HG03378 (cell line): ENCODE results near the gene TTC29.

Experiments used
- ATAC-seq: cut with Tn5 transposase; IDR thresholded peaks from one replicate; pipeline ENCODE4 v1.9.1; 2021; ENCODE audit warnings: mild to moderate bottlenecking, moderate library complexity; ENCODE audit not compliant: unreplicated experiment

TTC29 gene, protein sequence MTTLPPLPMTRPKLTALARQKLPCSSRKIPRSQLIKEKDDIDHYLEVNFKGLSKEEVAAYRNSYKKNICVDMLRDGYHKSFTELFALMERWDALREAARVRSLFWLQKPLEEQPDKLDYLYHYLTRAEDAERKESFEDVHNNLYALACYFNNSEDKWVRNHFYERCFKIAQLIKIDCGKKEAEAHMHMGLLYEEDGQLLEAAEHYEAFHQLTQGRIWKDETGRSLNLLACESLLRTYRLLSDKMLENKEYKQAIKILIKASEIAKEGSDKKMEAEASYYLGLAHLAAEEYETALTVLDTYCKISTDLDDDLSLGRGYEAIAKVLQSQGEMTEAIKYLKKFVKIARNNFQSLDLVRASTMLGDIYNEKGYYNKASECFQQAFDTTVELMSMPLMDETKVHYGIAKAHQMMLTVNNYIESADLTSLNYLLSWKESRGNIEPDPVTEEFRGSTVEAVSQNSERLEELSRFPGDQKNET

DNA sequence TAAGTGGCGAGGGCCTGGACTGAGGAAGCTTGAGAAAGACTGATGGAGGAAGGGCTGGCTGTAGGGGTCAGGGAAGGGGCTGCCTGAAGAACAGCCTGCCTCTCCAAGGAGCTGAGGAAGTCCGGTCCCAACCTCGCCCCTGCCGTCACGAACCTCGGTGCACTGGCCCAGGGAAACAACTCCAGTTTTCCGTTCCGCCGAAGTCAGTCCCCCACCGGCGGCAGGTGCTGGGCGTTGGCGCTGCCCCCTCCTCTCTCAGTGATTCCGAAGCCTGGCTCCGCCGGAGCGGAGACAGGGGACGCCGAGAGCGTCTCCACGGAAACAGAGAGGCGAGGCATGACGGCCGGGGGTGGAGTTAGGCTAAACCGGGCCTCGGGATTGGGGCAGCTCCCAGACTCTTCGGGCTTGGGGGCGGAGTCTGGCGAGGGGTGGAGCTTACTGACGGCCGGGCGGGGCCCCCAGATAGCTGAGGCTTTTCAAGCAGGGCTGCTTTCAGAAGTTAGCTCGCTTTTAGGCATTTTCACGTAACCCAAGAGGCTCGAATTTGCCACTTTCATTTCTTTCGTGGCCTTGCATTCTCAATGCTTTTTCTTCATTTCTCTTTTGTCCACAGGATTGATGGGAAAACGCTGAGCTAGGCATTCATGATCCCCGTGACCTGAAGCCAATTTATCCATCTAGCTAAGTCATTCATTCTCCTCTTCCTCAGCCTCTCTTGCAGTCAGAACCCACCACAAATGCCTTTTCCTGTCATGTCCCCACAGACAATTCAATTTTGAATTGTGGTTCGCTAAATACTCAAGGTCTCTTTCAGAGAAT, at the start of gene TTC29:
TTC29 (minus strand) TSS at position 309 of the 819 bp plus-strand sequence. CDS start 5,969 bp downstream, outside the sequence.
- peak; percentile 99 for ATAC-seq

DNA sequence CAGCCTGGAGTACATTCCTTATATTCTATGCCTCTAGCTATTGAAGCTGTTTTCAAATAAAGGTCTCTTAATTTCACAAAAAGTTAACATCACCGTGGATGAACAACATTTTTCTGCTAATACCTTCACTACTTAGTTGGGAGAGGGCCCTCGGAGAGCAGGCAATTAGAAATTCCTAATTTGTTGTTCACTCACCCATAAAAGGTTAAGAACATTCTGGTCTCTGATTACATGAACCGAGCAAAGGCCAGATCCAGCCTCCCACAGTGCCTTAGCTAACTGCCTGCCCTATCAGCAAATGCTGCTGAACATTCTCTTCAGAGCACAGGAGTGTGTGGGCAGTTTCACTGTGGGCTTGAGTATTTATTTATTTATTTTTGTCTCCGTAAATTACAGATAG, 36.0 kb upstream of the TTC29 start:
- ATAC-seq: no peak

DNA sequence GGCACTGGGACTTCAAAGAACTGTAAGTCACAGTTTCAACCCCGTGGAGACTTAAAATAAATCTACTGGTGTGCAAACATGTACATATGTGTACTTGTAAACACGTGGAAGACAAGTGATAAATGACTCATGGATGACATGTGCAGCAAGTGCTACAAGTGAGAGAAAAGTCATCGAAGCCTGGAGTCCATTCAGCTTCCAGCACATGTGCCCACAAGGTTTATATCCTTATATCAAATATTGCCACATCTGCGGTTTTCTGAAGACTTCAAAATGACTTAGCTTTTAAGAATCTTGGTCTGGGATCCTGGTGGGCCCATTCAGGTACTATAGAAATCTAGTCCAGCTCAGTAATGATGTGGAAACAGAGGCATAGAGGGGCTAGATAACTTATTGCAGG, 33.0 kb upstream of the TTC29 start:
- no peak for ATAC-seq

DNA sequence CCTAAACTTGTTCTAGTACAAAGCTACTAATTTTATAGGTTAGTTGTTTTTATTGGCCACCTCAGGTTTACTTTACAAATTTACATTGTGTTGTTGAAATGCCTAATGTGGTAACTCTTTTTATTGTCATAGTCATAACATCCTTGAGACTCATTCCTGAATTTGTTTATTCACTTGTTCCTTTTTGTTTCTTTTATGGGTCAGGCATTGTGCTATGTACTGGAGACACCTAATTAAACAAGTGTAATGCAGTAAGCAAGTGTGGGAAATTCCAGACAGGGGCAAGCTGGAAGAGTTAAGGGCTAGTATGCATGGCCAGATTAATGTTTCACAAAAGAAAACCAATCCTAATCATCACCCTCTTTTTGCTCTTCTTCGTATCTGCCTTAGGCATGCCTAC, 30.5 kb upstream of the TTC29 start:
- ATAC-seq: no peak

DNA sequence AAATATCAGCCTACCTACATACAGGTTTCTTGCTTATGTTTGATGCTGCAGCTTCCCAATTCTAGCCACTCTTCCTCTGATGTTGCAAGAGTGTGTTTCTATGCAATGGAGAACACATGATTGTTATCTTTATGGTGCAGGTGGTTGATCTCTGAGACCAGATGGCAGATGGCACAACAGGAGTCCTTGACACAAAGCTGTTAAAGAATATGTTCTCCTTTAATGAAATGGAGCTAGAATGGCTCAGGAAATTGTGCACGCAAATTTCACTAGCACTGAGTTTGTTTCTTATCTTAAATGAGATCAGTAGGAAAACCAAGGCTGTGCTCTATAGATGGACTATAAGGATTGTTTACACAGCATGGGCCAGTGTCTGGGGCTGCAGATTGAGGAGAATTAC, 29.9 kb upstream of the TTC29 start:
- ATAC-seq: no peak

DNA sequence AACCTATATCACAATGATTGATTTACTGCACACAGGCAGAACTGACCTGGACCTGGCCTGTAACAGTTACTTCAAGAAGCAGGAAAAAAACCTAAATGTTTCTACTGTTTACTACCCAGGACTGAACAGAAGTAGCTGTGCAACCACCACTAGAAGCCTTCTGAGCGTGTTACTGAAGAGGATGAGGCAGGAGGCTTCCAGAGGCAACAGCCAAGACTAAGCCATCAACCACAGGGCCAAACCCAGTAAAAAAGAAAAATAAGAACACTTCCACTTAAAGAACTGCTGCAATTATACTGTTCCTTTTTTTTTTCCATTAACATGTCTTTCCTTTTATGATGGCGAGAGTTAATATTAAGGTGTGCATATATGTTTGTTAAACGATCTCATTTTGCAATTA, 29.4 kb upstream of the TTC29 start:
- ATAC-seq: no peak

DNA sequence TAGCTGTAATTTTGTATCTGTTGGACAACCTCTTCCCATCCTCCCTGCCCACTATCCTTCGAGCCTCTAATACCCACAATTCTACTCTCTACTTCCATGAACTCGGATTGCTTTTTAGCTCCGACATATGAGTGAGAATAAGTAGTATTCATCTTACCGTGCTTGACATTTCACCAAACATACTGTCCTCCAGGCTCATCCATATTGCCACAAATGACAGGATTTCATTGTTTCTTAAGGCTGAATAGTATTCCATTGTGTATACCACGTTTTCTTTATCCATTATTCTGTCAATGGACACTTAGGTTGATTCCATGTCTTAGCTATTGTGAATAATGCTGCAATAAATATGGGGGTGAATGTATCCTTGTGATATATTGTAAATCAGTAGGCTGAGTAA, 26.4 kb upstream of the TTC29 start:
- ATAC-seq: no peak

DNA sequence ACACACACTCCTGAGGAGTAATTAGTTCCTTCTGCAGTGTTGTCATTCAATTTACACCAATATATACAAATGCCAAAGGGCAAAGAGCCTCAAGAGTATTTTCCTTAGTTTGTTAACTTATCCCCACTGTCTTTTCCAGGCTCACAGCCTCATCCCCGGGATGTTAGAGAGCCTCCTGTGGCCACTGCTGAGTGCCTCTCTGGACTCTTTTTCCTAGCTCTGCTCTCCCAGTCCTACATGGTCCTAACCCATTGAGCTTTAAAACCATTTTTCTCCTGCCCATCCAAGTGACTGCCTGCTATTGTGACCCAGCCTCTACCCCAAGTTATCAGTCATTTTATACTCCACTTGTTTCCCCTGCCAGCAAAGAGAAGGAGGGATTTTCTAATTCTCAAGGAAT, 23.5 kb upstream of the TTC29 start:
- ATAC-seq: no peak

DNA sequence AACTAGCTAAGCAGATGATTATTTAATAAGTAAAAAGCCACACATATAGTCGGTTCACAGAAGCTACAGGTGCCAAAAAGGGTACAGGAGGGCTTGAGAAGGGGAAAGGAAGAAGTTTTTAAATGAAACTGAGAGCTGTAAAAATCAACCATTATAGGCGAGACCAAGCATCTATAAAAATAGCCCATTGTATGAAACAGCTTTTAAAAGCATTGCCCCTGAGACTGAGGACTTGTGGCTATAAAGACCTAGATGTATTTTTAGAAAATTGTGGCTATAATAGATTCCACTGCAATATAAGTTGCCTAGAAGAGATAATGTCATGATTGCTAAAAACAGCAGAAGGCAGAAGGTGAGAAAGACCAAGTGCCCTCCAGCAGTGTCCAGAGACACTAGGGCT, 15.0 kb upstream of the TTC29 start:
- no peak for ATAC-seq

DNA sequence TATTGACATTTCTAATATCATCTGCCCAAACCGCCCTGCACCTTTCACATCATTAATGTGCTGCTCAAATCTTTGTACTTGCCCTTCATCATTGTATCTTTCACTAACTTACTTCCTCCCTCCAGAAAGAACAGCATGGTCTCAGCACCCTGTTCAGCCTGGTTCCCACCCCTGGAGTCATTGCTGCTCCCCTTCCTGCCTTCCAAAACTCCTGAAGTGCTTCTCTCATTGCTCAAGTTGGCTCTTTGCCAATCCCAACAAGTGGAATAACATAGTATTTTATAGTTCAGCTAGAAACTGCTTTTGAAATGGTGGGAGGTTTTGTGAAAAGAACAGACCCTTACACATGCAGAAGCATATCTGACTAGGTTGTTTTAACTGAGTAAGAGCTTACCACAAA, 14.0 kb upstream of the TTC29 start:
- no peak for ATAC-seq

DNA sequence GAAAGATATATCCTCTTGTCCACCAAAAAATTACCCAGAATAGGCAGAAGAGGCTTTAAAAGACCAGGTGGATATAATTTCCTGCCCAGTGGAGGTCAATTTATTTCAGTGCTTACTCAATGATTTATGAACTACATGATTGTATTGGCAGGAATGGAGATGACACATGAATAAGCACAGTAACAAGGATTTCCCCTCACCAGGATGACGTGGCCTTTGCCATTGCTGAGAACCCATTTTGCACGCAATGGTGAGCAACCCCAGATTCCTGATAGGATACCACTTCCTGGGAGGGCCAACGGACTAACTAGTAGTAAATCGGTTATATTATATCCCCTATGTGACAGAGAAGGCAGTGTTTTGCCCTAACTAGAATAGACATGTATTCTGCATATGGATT, 11.6 kb upstream of the TTC29 start:
- no peak for ATAC-seq

DNA sequence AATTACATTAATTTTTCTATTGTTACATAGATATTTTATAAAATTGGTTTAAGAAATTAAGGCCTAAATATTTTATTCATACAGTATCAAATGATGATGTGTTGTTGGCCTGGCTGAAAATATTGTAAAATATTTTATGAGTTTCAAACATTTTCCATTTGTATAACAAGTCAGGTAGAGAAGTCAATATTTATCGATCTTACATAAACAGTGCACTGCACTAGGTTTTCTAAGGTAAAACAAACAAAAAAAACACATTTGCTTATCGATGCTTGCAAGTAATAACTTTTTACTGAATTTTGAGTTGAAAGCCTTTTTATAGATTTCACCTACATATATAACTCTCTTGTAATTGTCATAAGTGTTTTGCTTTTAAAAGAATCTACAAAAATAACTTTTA, 7.2 kb upstream of the TTC29 start:
- no peak for ATAC-seq

DNA sequence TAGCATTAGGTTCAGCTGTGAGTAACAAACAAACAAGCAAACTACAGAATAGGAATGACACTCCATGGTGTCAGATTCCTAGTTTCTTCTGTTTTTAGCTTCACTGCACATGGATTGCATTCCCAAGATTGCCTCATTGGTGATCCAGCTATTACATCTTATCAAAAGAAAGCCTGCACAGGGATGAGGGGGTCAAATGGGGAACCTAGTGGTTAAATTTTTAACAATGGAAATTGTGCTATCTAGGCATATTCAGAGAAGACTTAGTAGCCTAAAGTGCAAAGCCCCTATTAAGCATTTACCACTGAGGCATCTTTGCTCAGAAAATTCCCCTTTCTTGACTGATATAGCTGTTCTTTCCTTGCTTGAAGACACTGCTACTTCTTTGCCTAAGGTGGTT, 3.9 kb upstream of the TTC29 start:
- no peak for ATAC-seq

DNA sequence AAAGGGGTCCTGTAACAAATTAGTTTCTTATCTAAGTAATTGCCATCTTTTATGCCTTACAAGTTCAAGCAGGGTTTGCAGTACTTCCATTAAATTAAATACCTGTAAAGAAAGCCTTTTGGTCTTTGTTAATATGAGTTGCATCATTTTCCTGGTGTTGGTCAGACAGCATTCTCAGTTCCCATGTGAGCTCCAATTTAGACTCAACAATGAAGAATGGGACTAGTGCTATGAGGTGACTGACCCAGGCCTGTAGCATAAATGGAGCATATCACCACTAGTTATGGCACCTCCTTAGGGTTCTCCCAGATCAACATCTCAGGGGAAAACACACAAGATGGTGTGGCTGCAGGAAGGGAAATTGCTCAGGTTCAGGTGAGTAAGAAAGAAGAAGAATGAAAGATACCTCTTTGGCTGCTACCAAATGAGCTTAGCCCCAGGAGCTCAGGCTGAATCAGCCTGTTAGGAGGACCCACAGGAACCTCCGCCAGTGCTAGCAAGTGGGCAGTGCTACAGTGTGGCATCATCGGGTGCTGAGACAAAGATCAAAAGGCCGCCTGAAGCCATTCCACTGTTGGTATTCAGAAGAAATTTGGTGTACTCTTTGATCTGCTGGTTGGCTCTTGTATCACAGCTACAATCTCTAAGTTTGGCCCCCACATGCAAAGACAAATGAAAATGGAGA, 1.8 kb downstream of the TTC29 start:
- no peak for ATAC-seq

DNA sequence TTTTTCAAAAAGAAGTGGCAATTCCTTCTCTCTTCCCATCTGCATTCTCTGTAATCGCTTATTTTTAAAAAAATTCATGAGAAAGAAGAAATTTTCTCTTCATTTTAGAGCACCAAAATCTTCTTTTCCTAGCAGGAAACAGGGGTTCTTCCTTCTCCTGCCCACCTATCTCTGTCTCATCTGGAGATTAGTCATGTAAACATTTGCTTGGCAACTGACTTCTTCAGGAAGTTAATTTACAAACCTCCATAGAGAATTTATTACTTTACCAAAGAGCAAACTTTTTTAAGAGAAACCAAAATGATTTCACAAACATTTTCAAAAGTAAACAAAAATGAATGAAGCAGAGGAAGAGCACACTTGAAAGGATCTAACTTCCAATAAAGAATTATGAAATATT, 13.5 kb downstream of the TTC29 start:
- no peak for ATAC-seq

DNA sequence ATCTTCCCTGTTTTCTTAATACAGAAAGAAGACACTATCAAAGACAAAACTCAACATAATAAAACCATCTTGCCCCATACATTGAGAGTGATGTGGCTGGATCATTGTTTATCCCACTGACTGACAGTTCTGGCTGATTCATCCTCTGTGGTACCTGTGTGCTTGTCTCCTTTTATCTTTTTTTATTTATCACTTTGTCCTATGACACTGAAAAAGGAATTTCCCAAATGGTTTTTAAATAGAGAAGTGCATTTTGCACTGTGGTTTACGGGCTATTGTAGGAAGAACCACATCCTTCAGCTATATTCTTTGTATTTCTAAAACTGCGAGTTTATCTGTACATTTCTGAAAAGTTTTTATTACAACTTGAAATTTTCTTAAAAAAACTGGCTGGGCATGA, 15.0 kb downstream of the TTC29 start:
- no peak for ATAC-seq

DNA sequence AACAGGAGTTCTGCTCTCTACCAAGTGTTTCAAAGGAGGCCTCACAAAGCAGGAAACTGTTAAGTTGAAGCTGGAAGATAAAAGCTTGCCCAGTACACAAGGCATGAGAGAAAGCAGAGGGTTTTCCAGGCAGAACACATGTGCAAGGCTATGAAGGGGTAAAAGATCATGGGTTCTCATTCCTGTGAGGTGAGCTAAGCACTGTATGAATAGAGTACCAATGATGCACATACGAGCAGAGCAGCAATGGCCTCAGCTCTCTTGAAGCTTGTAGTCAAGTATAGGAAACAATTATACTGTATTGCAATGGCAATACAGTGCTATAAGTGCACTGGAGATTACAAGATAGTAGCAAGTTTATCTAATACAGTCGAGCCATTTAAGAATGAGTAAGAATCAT, 18.0 kb downstream of the TTC29 start:
- ATAC-seq: no peak

DNA sequence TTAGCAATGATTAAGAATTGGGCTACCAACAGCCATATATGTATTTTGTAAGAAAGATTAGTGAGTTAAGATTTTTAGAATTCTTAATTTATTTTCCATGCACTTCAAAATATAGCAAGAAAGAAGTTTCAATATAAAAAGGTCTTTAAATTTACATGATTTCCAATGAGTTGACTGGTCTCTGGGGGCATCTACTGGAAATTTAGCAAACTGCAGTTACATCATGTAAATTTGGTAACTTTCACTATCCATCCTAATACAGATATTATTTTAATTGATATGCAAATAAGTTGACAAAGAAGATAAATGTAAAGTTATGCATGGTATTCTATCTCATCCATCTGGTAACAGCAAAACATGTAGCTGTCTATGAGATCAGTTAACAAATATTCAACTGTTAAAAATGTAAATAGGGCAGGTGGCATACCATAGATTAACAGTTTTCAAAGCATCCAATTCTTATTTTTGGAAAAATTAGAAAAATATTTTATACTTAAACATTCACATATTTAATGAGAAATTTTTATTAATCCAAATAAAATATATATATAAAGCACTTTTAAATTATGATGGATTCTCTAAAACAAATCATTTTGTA, 29.1 kb downstream of the TTC29 start:
- ATAC-seq: peak; percentile 62

DNA sequence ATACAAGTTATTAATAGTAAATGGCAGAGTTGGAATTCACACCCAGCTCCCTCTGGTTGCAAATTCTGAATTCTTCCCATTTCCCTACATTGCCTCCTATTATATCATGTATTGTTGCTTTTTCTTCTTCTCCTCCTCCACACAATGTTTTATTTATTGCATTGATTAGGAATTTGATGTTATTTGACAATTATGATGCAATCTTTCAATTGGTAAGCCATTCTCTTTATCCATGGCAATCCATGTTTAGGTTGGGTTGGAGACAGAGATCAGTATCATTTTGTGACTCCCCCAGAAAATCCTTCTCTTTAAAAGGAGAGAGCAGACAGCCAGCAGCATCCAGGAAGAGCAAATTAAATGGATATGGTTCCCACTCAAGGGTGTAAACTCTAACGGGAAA, 30.5 kb downstream of the TTC29 start:
- ATAC-seq: no peak

DNA sequence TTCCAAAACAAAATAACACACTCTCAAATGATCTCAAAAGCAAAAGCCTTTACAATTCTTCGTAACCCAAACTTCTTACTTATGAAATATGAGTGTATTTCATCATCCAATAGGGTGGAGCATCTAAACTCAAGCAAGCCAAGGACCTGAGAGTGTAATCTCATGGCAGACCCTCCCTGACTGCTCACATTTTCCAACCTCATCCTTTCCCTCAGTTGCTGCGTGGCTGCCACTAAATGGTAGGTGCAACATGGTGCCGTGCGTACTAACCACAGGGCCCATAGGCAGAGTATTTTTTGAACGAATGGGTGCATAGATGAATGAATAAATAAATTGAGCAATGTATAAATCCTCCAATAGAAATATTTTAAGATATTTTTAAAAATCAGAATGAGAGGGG, 45.4 kb downstream of the TTC29 start:
- no peak for ATAC-seq

DNA sequence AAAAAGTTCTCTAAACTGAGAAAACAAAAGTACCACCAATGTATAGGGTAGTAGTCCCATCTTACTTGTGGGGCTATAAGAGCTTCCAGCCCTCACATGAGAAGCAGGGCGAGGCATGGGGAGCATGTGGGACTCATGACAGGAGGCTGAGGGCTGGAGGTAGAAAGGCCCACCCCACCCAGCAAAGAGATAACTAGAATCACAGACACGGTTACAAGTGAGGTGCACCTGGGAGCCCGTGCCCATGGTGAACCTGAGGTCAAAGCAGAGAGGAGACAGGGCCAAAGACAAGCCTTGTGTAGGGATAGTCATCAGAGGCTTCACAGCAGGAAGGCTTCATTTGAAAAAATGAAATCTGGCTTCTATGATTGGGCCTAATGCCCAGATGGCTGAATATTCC, 55.4 kb downstream of the TTC29 start:
- no peak for ATAC-seq
